ENCODE data around the gene DLG1. TPM values are rescaled to one million over a fixed set of nuclear protein-coding genes. Genes with fewer than 3 reads are reported as not detected.
A peak's percentile ranks its signal among the peaks of the same experiment; 100 is the strongest.

DLG1 gene
- total RNA-seq, 2 donors from 2014 or later = 59.0 to 98.2 TPM

- Histone ChIP-seq H3K36me3 (no peaks in the 10 kb centered on the region), H3K4me3 (no peak overlapping the region), H3K9me3 (no peaks in the 10 kb centered on the region), H3K4me1 (replicated peaks) (peaks cover 4% of the 10 kb centered on the region), H3K27ac (no peak overlapping the region), H3K27me3 (replicated peaks; ENCODE audit: insufficient read depth) (no peaks in the 10 kb centered on the region)
- intact Hi-C loops (cut with DNase I) = no loop called here
- DNase-seq (ENCODE audit: low spot score) = no peak
- 88% methylated on average over 9 of the region's 12 CpGs for WGBS
- TF ChIP-seq POLR2AphosphoS5 (IDR thresholded peaks at IDR 0.05) (no peak), CTCF (IDR thresholded peaks at IDR 0.05) (no peak), POLR2A (IDR thresholded peaks at IDR 0.05) (no peak)
Observed at GRCh38 chr3:197007296-197007940, 291.0 kb downstream of the DLG1 start.

GRCh38 chr3:197006860-197007259 lies 291.6 kb downstream of the DLG1 start:
- TF ChIP-seq CTCF (IDR thresholded peaks at IDR 0.05) (no peak), POLR2AphosphoS5 (IDR thresholded peaks at IDR 0.05) (no peak), POLR2A (IDR thresholded peaks at IDR 0.05) (no peak)
- intact Hi-C loops (cut with DNase I) = no loop called here

GRCh38 chr3:197006446-197006845 lies 292.0 kb downstream of the DLG1 start:
- DNase-seq (ENCODE audit: low spot score) = no peak
- intact Hi-C loops (cut with DNase I) = no loop called here
- Histone ChIP-seq H3K27ac (no peak overlapping the region), H3K36me3 (no peaks in the 10 kb centered on the region), H3K4me1 (replicated peaks) (peaks cover 4% of the 10 kb centered on the region), H3K4me3 (no peak overlapping the region), H3K9me3 (no peaks in the 10 kb centered on the region), H3K27me3 (replicated peaks; ENCODE audit: insufficient read depth) (no peaks in the 10 kb centered on the region)
- 84% methylated on average over 9 of the region's 11 CpGs for WGBS
- TF ChIP-seq CTCF (IDR thresholded peaks at IDR 0.05) (no peak), POLR2AphosphoS5 (IDR thresholded peaks at IDR 0.05) (no peak), POLR2A (IDR thresholded peaks at IDR 0.05) (no peak)

More at GRCh38 chr3:197006860-197007259, 291.6 kb downstream of the DLG1 start:
- DNase-seq (ENCODE audit: low spot score) = no peak
- H3K4me1 ChIP-seq (replicated peaks) = peaks cover 4% of the 10 kb centered on the region
- H3K4me3 ChIP-seq = no peak overlapping the region
- no peaks in the 10 kb centered on the region for H3K9me3 ChIP-seq
- no peak overlapping the region for H3K27ac ChIP-seq
- no peaks in the 10 kb centered on the region for H3K27me3 ChIP-seq (replicated peaks; ENCODE audit: insufficient read depth)
- WGBS = 87% methylated on average over 5 of the region's 5 CpGs
- H3K36me3 ChIP-seq = no peaks in the 10 kb centered on the region

- peaks cover 4% of the 10 kb centered on the region for H3K4me1 ChIP-seq (replicated peaks)
- no peaks in the 10 kb centered on the region for H3K27me3 ChIP-seq (replicated peaks; ENCODE audit: insufficient read depth)
- H3K4me3 ChIP-seq = peak overlapping the region; percentile 57 to 58
- no peak for TF ChIP-seq POLR2A (IDR thresholded peaks at IDR 0.05)
- TF ChIP-seq POLR2AphosphoS5 (IDR thresholded peaks at IDR 0.05) = no peak
- TF ChIP-seq CTCF (IDR thresholded peaks at IDR 0.05) = no peak
- DNase-seq (ENCODE audit: low spot score) = peak; percentile 43
- 18% methylated on average over 45 of the region's 61 CpGs for WGBS
- peak overlapping the region; percentile 85 to 93 for H3K27ac ChIP-seq
- H3K36me3 ChIP-seq = no peaks in the 10 kb centered on the region
- no peaks in the 10 kb centered on the region for H3K9me3 ChIP-seq
- intact Hi-C loops (cut with DNase I) = no loop called here
Observed at GRCh38 chr3:197003461-197004385, 294.7 kb downstream of the DLG1 start.
